ENCODE results near the gene PGAP3.

The PGAP3 gene

DNA sequence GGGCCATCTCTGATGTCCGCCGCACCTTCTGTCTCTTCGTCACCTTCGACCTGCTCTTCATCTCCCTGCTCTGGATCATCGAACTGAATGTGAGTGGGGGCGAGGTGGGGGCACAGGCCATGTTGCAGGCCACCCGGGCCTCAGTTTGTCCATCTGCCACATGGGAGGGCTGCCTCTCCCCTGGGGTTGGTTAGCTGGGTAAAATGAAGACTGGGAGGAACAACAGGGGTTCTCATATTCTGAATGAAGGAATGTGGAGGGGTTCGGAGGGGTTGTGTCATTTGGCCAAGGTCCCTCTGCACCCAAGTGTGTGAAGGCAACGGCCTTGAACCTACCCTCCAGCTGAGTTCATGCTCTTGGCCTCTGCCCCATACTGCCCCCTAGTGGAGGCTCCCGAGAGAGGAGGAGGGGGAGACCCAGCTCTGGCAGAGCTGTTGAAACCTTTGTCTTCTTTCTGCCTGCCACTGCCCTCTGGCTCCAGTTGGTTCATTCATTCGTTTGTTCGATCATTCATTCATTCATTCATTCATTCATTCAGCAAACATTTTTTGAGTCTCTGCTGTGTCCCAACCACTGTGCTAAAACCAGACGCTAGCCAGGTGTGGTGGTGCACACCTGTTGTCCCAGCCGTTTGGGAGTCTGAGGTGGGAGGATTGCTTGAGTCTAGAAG is 34.1 kb downstream of the PGAP3 start:
- peak; percentile 92 for TF ChIP-seq CTCF (IDR thresholded peaks at IDR 0.05; ENCODE audit: low read length, missing control alignments)
- DNase-seq (ENCODE audit: low read depth) = peak; percentile 48
- H3K4me3 ChIP-seq (replicated peaks; ENCODE audit: low read depth, low read length) = no peak overlapping the region

GRCh38 chr17:39653316-39653661 is 34.6 kb downstream of the PGAP3 start:
- no peak for TF ChIP-seq CTCF (IDR thresholded peaks at IDR 0.05; ENCODE audit: low read length, missing control alignments)
- H3K4me3 ChIP-seq (replicated peaks; ENCODE audit: low read depth, low read length) = no peak overlapping the region
- DNase-seq (ENCODE audit: low read depth) = no peak

DNA sequence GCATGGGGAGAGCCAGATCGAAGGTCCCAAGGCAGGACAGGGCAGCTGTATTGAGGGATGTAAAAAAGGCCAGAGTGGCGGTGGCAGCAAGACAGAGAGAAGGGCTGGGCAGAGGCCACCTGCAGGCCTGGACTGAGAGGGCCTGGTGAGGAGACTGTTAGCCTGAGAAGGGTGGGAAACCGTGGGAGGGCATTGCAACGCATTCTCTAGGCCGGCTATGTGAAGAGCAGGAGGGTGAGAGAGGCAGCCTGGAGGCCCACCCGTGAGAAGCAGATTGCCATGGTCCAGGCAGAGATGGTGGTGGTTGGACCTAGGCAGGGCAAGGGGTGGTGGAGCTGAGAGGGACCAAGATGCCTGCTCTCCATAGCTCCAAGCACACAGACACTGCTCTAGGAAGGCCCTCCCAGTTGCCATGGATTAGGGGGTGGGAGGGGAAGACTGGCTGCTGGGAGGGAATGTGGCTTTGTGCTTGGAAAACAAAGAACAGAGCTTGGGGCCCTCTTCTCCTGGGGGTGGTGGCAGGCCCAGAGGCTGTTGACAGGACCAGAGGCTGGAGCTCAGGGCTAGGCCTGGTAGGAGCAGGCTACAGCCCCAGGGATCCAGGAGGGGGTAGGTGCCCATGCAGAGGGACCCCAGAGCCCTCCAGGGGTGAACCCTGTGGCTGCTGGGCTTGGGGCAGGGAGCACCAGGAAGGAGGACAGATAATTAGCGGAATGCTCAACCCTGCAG is 35.1 kb downstream of the PGAP3 start:
- TF ChIP-seq CTCF (IDR thresholded peaks at IDR 0.05; ENCODE audit: low read length, missing control alignments) = no peak
- DNase-seq (ENCODE audit: low read depth) = peak; percentile 15
- no peak overlapping the region for H3K4me3 ChIP-seq (replicated peaks; ENCODE audit: low read depth, low read length)

- DNase-seq (ENCODE audit: low read depth) = no peak
- TF ChIP-seq CTCF (IDR thresholded peaks at IDR 0.05; ENCODE audit: low read length, missing control alignments) = no peak
- H3K4me3 ChIP-seq (replicated peaks; ENCODE audit: low read depth, low read length) = no peak overlapping the region
These were observed 35.8 kb downstream of the PGAP3 start for GRCh38 chr17:39651923-39652586.

GRCh38 chr17:39650121-39650579 is 37.7 kb downstream of the PGAP3 start:
- TF ChIP-seq CTCF (IDR thresholded peaks at IDR 0.05; ENCODE audit: low read length, missing control alignments) = no peak
- DNase-seq (ENCODE audit: low read depth) = no peak
- H3K4me3 ChIP-seq (replicated peaks; ENCODE audit: low read depth, low read length) = no peak overlapping the region

DNA sequence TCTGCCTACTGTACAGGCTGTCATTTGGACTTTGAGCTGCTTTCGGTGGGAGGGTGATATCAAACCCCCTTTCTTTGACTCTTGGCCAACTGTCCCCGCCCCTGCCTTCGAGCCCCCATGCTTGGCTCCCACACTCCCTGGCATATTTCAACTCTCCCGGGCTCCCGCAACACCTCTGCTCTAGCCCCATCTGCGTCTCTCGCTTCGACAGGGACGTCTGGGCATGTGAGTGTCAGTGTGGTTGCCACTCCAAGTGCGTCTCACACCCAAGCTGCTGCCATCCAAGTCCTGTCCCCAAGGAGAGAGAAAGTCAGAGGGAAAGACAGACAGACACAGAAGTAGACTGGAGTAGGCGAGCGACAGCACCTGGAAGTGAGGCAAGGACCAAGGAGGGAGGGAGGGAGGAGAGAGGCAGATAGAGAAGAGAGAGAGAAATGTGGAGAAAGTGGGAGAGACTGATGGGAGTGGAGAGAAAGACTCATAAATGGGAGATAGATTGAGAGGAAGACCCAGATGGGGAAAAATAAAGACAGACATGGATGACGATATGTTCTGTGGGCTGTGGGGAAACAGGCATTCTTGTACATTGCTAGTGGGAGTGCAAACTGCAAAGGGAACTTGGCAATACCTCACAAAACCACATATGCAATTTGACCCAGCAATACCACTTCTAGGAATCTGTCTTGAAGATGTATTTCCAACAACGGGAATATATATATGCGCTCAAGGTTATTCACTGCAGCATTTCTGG is 39.1 kb downstream of the PGAP3 start:
- no peak overlapping the region for H3K4me3 ChIP-seq (replicated peaks; ENCODE audit: low read depth, low read length)
- TF ChIP-seq CTCF (IDR thresholded peaks at IDR 0.05; ENCODE audit: low read length, missing control alignments) = no peak
- DNase-seq (ENCODE audit: low read depth) = peak; percentile 61

All from fibroblast of pulmonary artery (primary cell).